Suprapubic skin (tissue), 4 donors: ENCODE results near the gene CTBP2.

Experiments used
- CTCF ChIP-seq, 2 donors: fragments of 200-600 bp in 1 of 2; fragments of 450-650 bp in 1 of 2; sonication (generic) in 1 of 2; IDR thresholded peaks; one replicate each; pipeline ENCODE4 v1.5.1; 2016 to 2019; ENCODE audit warnings: antibody characterized with exemption in 2 of 2, mild to moderate bottlenecking in 1 of 2, moderate library complexity in 1 of 2
- EP300 ChIP-seq: sonication (generic); formaldehyde crosslinking; IDR thresholded peaks from one replicate; pipeline ENCODE4 v1.6.1; 2017; ENCODE audit warnings: antibody characterized with exemption
- POLR2A ChIP-seq, 2 donors: fragments of 450-650 bp; IDR thresholded peaks; one replicate each; pipeline ENCODE4 v1.6.1; 2017; ENCODE audit warnings: antibody characterized with exemption in 2 of 2, mild to moderate bottlenecking in 2 of 2, moderate library complexity in 2 of 2
- POLR2AphosphoS5 ChIP-seq, 3 donors: sonication (generic); formaldehyde crosslinking; IDR thresholded peaks; one replicate each; pipeline ENCODE4 v1.6.1; 2017; ENCODE audit warnings: antibody characterized with exemption in 3 of 3

GRCh38 chr10:125025341-125025740, 135.0 kb downstream of the CTBP2 start:
- no peak for TF ChIP-seq CTCF (IDR thresholded peaks at IDR 0.05)
- no peak for TF ChIP-seq POLR2A (IDR thresholded peaks at IDR 0.05)
- no peak for TF ChIP-seq POLR2AphosphoS5 (IDR thresholded peaks at IDR 0.05)
- TF ChIP-seq EP300, result no peak
